GM23248 (cell line): ENCODE results near the gene POC5. TPM values are rescaled to one million over a fixed set of nuclear protein-coding genes. Genes with fewer than 3 reads are reported as not detected.

Experiments
- DNase-seq: peaks from one replicate; pipeline ENCODE4 v3.0.0-alpha.2; 2015
- H2AFZ ChIP-seq: fragments of 200-600 bp; sonication (generic); 2 replicates; pipeline ENCODE4 v1.6.1; 2016; ENCODE audit warnings: antibody characterized with exemption
- H3F3A ChIP-seq: fragments of 200-600 bp; sonication (generic); 2 replicates; pipeline ENCODE4 v1.6.1; 2016; ENCODE audit warnings: mild to moderate bottlenecking, antibody characterized with exemption, mixed run types; ENCODE audit not compliant: insufficient read depth
- H3K27ac ChIP-seq: fragments of 200-600 bp; sonication (generic); 2 replicates; pipeline ENCODE4 v1.5.1; 2016; ENCODE audit warnings: mild to moderate bottlenecking
- H3K27me3 ChIP-seq: fragments of 200-600 bp; sonication (generic); replicated peaks from 2 replicates; pipeline ENCODE4 v1.6.1; 2016; ENCODE audit warnings: mild to moderate bottlenecking; ENCODE audit not compliant: insufficient read depth
- H3K36me3 ChIP-seq: fragments of 200-600 bp; sonication (generic); 2 replicates; pipeline ENCODE4 v1.6.1; 2016; ENCODE audit warnings: low read depth, mild to moderate bottlenecking
- H3K4me1 ChIP-seq: fragments of 200-600 bp; sonication (generic); 2 replicates; pipeline ENCODE4 v1.6.1; 2016; ENCODE audit warnings: mild to moderate bottlenecking; ENCODE audit not compliant: insufficient read depth
- H3K4me2 ChIP-seq: fragments of 200-600 bp; sonication (generic); one replicate; pipeline ENCODE4 v1.6.1; 2016; ENCODE audit warnings: mild to moderate bottlenecking; ENCODE audit not compliant: unreplicated experiment
- H3K4me3 ChIP-seq: fragments of 200-600 bp; sonication (generic); 2 replicates; pipeline ENCODE4 v1.5.1; 2016; ENCODE audit warnings: mild to moderate bottlenecking
- H3K79me2 ChIP-seq: fragments of 200-600 bp; sonication (generic); 2 replicates; pipeline ENCODE4 v1.6.1; 2016; ENCODE audit warnings: mild to moderate bottlenecking; ENCODE audit not compliant: insufficient read depth
- H3K9ac ChIP-seq: fragments of 200-600 bp; sonication (generic); 2 replicates; pipeline ENCODE4 v1.6.1; 2016; ENCODE audit warnings: mild to moderate bottlenecking
- H3K9me2 ChIP-seq: fragments of 200-600 bp; sonication (generic); 2 replicates; pipeline ENCODE4 v1.6.1; 2016; ENCODE audit warnings: mixed run types, mild to moderate bottlenecking, moderate library complexity; ENCODE audit not compliant: insufficient read depth
- H3K9me3 ChIP-seq: fragments of 200-600 bp; sonication (generic); one replicate; pipeline ENCODE4 v1.6.1; 2017; ENCODE audit warnings: low read depth
- H4K20me1 ChIP-seq: fragments of 200-600 bp; sonication (generic); 2 replicates; pipeline ENCODE4 v1.6.0; 2016; ENCODE audit not compliant: insufficient read depth
- EZH2 ChIP-seq: fragments of 200-600 bp; sonication (generic); IDR thresholded peaks from 2 replicates; pipeline ENCODE4 v1.6.1; 2018; ENCODE audit warnings: antibody characterized with exemption, mild to moderate bottlenecking; ENCODE audit not compliant: insufficient read depth, poor library complexity, severe bottlenecking
- EZH2phosphoT487 ChIP-seq: fragments of 200-600 bp; sonication (generic); IDR thresholded peaks from 2 replicates; pipeline ENCODE4 v1.6.1; 2018; ENCODE audit warnings: antibody characterized with exemption, moderate library complexity, mild to moderate bottlenecking, low read depth; ENCODE audit not compliant: insufficient read depth
- WGBS, 2 experiments: methylation state at CpG; one replicate each; pipeline ENCODE4 v1.1.6; 2015 to 2017; ENCODE audit warnings: low lambda C conversion rate in 2 of 2, low coverage in 1 of 2; ENCODE audit errors: missing lambda C conversion rate in 2 of 2; 5-methylcytosine and 5-hydroxymethylcytosine counted together
- in situ Hi-C: fragments of 300-500 bp; cut with MboI; formaldehyde crosslinking; loops from 2 replicates; pipeline ENCODE4 v1.15.0; 2020
- polyA plus RNA-seq: library from polyadenylated mRNA; unstranded; fragments of >200 nt; fragmentation: Nextera tagmentation; extraction: Ambion mirVana; gene quantifications from 2 replicates; pipeline ENCODE4 v1.2.1, GENCODE V29; 2016
- total RNA-seq: library from RNA; depleted of rRNA; stranded (reverse); fragments of >200 nt; shearing (Covaris generic); gene quantifications from 2 replicates; pipeline ENCODE4 v1.2.3, GENCODE V29; 2014

Gene POC5
- total and polyA plus RNA-seq, 2 experiments from 2014 or later: 7.9 to 17.4 TPM

- Histone ChIP-seq H2AFZ (no peak overlapping the region), H3K27ac (no peak overlapping the region), H3K4me1 (no peaks in the 10 kb centered on the region), H3K9me3 (no peaks in the 10 kb centered on the region), H3K27me3 (no peaks in the 10 kb centered on the region), H3K4me2 (no peak overlapping the region), H3K9me2 (no peaks in the 10 kb centered on the region), H3K9ac (no peak overlapping the region), H3F3A (no peaks in the 10 kb centered on the region), H3K79me2 (no peaks in the 10 kb centered on the region), H3K36me3 (peaks cover 6% of the 10 kb centered on the region; the same call in 1 of the 2 replicates), H4K20me1 (no peaks in the 10 kb centered on the region), H3K4me3 (no peak overlapping the region)
- 87 to 89% methylated on average over 1 of the region's 1 CpG for WGBS, 2 experiments
- TF ChIP-seq EZH2 (no peak), EZH2phosphoT487 (no peak)
- DNase-seq: no peak
- in situ Hi-C loops: no loop called here
Observed at GRCh38 chr5:75694781-75695180, 22.5 kb downstream of the POC5 start.

GRCh38 chr5:75690669-75691068 lies 26.6 kb downstream of the POC5 start:
- H3K36me3 ChIP-seq: peaks cover 12% of the 10 kb centered on the region; the same call in 1 of the 2 replicates
- H4K20me1 ChIP-seq: no peaks in the 10 kb centered on the region
- TF ChIP-seq EZH2phosphoT487 (no peak), EZH2 (no peak)
- no peaks in the 10 kb centered on the region for H3K9me3 ChIP-seq
- DNase-seq: no peak
- no peaks in the 10 kb centered on the region for H3K27me3 ChIP-seq
- WGBS, 2 experiments: 96 to 100% methylated on average over 1 of the region's 1 CpG
- H3F3A ChIP-seq: no peaks in the 10 kb centered on the region
- H3K27ac ChIP-seq: no peak overlapping the region
- in situ Hi-C loops: no loop called here
- H3K4me3 ChIP-seq: no peak overlapping the region
- no peaks in the 10 kb centered on the region for H3K79me2 ChIP-seq
- H2AFZ ChIP-seq: no peak overlapping the region
- no peak overlapping the region for H3K9ac ChIP-seq
- no peak overlapping the region for H3K4me2 ChIP-seq
- no peaks in the 10 kb centered on the region for H3K9me2 ChIP-seq
- H3K4me1 ChIP-seq: no peaks in the 10 kb centered on the region

GRCh38 chr5:75686480-75686879 lies 30.8 kb downstream of the POC5 start:
- no peaks in the 10 kb centered on the region for H3K79me2 ChIP-seq
- peaks cover 12% of the 10 kb centered on the region; the same call in 1 of the 2 replicates for H3K36me3 ChIP-seq
- H3K9me2 ChIP-seq: no peaks in the 10 kb centered on the region
- no peak overlapping the region for H3K27ac ChIP-seq
- no peak overlapping the region for H3K4me2 ChIP-seq
- H3F3A ChIP-seq: no peaks in the 10 kb centered on the region; the same call in 1 of the 2 replicates
- H3K4me1 ChIP-seq: no peaks in the 10 kb centered on the region
- in situ Hi-C loops: no loop called here
- H3K27me3 ChIP-seq: no peaks in the 10 kb centered on the region
- no peak overlapping the region for H3K9ac ChIP-seq
- no peaks in the 10 kb centered on the region for H4K20me1 ChIP-seq
- TF ChIP-seq EZH2: no peak
- TF ChIP-seq EZH2phosphoT487: no peak
- DNase-seq: no peak
- no peaks in the 10 kb centered on the region for H3K9me3 ChIP-seq
- no peak overlapping the region for H3K4me3 ChIP-seq
- H2AFZ ChIP-seq: no peak overlapping the region

- H4K20me1 ChIP-seq: no peaks in the 10 kb centered on the region
- H3K9me3 ChIP-seq: no peaks in the 10 kb centered on the region
- in situ Hi-C loops: no loop called here
- H3K9me2 ChIP-seq: no peaks in the 10 kb centered on the region
- DNase-seq: no peak
- TF ChIP-seq EZH2phosphoT487 (no peak), EZH2 (no peak)
- no peak overlapping the region for H3K4me2 ChIP-seq
- no peaks in the 10 kb centered on the region for H3K27me3 ChIP-seq
- peaks cover 5% of the 10 kb centered on the region for H3K4me1 ChIP-seq
- no peak overlapping the region for H3K4me3 ChIP-seq
- H3K9ac ChIP-seq: no peak overlapping the region
- H3F3A ChIP-seq: no peaks in the 10 kb centered on the region; the same call in 1 of the 2 replicates
- H2AFZ ChIP-seq: no peak overlapping the region
- 93 to 96% methylated on average over 11 of the region's 11 CpGs for WGBS, 2 experiments
- H3K79me2 ChIP-seq: no peaks in the 10 kb centered on the region
- peaks cover 10% of the 10 kb centered on the region; the same call in 1 of the 2 replicates for H3K36me3 ChIP-seq
- no peak overlapping the region for H3K27ac ChIP-seq
Observed at GRCh38 chr5:75685141-75685540, 32.1 kb downstream of the POC5 start.
